ENCODE data around the gene ZCCHC14.

- TF ChIP-seq, protein P1, sequence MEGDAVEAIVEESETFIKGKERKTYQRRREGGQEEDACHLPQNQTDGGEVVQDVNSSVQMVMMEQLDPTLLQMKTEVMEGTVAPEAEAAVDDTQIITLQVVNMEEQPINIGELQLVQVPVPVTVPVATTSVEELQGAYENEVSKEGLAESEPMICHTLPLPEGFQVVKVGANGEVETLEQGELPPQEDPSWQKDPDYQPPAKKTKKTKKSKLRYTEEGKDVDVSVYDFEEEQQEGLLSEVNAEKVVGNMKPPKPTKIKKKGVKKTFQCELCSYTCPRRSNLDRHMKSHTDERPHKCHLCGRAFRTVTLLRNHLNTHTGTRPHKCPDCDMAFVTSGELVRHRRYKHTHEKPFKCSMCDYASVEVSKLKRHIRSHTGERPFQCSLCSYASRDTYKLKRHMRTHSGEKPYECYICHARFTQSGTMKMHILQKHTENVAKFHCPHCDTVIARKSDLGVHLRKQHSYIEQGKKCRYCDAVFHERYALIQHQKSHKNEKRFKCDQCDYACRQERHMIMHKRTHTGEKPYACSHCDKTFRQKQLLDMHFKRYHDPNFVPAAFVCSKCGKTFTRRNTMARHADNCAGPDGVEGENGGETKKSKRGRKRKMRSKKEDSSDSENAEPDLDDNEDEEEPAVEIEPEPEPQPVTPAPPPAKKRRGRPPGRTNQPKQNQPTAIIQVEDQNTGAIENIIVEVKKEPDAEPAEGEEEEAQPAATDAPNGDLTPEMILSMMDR (IDR thresholded peaks at IDR 0.05) = no peak
- TF ChIP-seq EZH2 (IDR thresholded peaks at IDR 0.05; ENCODE audit: borderline replicate concordance, insufficient read depth, low read depth, low read length, poor library complexity, severe bottlenecking) = no peak
Observed at GRCh38 chr16:87486713-87487247, 6.0 kb downstream of the ZCCHC14 start.

Measured in B cell (primary cell).